Forelimb muscle (tissue), 1 donor: Measurements from ENCODE around the gene ADAMTS14. TPM values are rescaled to one million over a fixed set of nuclear protein-coding genes. Genes with fewer than 3 reads are reported as not detected.

Experiments used
- DNase-seq: peaks from one replicate; pipeline ENCODE4 v3.0.0-alpha.2; 2013; ENCODE audit warnings: low read depth
- polyA plus RNA-seq: library from polyadenylated mRNA; unstranded; fragments of 120-200 nt; gene quantifications from one replicate; pipeline ENCODE4 v1.2.1, GENCODE V29; 2013; ENCODE audit not compliant: insufficient read length

The ADAMTS14 gene
- polyA plus RNA-seq, 1 donor, result 17.9 TPM

- no peak for DNase-seq
Observed at GRCh38 chr10:70728328-70728727, 56.0 kb downstream of the ADAMTS14 start.

DNA sequence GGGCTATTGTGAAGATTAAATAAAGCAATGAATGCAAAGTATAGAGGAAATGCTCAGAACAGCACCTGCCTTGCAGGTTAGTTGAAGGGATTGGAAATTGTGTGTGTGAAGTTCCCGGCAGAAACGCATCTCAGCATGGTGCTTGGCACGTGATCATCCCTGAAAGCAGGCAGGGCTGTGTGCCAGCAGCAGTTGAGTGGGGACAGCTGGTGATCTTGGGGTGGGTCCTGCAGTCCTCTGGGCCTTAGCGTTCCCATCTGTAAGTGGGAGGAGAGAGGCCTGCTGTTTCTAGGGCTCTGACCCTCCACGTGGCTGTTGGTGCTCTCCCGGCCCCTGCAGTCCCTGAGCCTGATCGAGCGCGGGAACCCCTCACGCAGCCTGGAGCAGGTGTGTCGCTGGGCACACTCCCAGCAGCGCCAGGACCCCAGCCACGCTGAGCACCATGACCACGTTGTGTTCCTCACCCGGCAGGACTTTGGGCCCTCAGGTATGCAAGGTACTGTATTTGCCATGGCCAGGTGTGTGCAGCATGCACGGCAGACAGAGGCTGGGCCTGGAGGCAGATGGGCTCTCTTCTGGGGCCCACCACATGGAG lies 57.6 kb downstream of the ADAMTS14 start:
- DNase-seq, result no peak

GRCh38 chr10:70730955-70731354 lies 58.6 kb downstream of the ADAMTS14 start:
- no peak for DNase-seq

- no peak for DNase-seq
Observed at GRCh38 chr10:70732569-70732968, 60.3 kb downstream of the ADAMTS14 start.

GRCh38 chr10:70733051-70733450 lies 60.7 kb downstream of the ADAMTS14 start:
- DNase-seq, result no peak

- no peak for DNase-seq
Observed at GRCh38 chr10:70735161-70735560, 62.9 kb downstream of the ADAMTS14 start.

DNA sequence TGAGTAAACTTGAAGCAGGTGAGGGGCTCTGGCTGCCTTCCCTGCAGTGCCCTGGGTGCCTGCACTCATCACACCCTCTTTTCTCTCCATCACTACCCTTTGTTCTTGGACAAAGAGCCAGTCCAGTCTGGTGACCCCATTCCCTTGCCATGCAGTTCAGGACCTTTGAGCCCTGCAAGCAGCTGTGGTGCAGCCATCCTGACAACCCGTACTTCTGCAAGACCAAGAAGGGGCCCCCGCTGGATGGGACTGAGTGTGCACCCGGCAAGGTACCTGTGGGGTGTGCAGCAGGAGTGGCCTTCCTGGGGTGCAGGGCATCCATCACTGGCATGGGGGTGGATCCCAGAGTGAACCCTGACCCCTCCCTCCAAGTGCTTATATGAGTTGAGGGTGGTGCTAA lies 64.2 kb downstream of the ADAMTS14 start:
- no peak for DNase-seq

GRCh38 chr10:70737250-70737649 lies 64.9 kb downstream of the ADAMTS14 start:
- DNase-seq, result no peak

GRCh38 chr10:70738006-70738760 lies 65.9 kb downstream of the ADAMTS14 start:
- DNase-seq, result no peak

GRCh38 chr10:70738761-70739121 lies 66.4 kb downstream of the ADAMTS14 start:
- DNase-seq, result no peak

GRCh38 chr10:70740406-70741288 lies 68.3 kb downstream of the ADAMTS14 start:
- DNase-seq, result no peak

DNA sequence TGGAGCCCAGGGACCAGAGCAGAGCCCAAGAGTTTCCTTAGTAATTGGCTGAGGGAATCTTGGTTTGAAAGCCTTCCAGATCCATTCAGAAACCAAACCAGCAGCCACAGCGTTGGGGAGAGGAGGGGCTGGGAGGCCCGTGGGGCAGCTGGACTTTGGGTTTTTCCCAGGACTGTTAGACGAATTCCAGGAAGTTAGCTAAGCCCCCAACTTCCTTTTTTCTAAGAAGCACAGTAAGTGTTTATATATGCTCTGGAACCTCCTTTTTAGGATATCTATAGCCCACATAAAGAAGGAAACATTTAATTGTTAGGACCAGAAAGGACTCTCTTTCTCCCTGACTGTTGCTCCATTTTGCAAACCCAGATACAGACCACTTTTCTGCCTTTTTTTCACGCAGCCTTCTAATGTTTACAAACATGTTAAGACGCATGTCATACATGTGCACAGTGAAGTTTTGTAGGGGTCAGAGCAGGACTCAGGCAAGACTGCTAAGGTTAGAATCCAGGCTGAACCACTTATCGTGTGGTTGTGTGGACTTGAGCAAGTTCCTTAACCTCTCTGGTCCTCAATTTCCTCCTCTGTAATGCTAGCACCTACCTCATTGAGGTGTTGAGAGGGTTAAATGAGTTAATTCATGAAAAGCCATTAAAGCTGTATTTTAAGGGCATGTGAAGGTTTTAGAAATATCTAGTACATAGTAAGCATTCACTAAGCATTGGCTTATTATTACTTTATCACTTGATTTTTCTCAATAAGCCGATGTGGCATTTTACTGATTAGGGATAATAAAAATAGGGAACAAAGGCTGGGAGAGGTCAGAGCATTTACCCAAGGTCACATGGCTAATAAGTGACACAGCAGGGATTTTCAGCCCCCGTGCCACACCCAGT lies 70.5 kb downstream of the ADAMTS14 start:
- peak; percentile 57 for DNase-seq

GRCh38 chr10:70743430-70743788 lies 71.1 kb downstream of the ADAMTS14 start:
- no peak for DNase-seq

DNA sequence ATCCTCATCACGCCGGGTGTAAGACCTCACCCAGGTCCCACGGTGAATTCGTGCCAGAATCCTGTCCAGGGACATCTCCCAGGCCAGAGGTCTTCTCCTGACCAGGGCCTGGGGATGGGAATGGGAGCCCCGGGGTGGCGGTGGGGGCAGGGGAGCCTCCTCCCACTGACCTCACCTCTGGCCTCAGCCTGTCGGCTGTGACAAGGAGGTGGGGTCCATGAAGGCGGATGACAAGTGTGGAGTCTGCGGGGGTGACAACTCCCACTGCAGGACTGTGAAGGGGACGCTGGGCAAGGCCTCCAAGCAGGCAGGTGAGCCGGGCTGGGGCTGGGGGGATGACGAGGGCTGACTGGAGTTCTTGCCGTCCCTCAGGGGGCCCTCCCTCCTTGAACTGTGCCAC lies 71.6 kb downstream of the ADAMTS14 start:
- no peak for DNase-seq

DNA sequence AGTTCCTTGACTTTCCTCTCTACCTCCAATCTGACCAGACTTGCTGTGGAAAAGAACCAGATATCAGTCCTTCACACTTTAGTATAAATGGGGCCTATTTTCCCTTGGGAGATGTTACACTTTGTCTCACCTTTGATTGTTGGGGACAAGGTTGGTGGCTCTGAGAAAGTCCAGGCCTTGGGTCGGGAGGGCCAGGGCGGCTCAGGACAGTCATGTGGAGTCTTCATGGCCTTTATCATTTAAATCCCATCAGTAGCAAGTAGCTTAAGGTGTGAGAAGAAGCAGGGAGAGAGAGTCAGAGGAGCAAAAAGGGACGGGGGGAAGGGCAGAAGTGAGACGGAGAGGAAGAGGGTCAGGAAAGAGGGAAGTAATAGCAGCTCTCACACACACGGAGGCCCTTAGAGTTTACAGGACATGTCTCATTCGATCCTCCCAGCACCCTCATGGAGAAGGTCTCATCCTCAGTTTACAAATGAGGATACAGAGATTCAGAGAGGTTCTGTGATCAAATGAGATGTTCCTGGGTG lies 72.4 kb downstream of the ADAMTS14 start:
- DNase-seq, result no peak

DNA sequence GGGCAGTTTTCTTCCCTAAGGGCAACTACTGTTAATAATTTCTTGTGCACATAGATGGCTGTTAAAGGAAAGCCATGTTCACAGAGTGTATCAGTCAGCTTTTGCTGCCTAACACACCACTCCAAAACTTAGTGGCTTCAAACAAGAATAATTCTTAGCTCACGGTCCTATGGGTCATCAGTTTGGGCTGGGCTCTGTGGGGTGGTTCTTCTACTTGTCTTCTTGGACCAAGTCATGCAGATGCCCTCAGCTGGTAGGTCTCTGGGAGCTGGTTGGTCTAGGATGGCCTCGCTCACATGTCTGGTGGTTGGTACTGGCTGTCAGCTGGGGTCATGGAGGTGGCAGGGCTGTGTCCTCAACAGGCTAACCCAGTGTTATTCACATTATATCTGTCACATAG lies 73.2 kb downstream of the ADAMTS14 start:
- DNase-seq, result no peak

- DNase-seq, result no peak
Observed at GRCh38 chr10:70747192-70747965, 75.1 kb downstream of the ADAMTS14 start.

- no peak for DNase-seq
Observed at GRCh38 chr10:70748305-70748704, 76.0 kb downstream of the ADAMTS14 start.

DNA sequence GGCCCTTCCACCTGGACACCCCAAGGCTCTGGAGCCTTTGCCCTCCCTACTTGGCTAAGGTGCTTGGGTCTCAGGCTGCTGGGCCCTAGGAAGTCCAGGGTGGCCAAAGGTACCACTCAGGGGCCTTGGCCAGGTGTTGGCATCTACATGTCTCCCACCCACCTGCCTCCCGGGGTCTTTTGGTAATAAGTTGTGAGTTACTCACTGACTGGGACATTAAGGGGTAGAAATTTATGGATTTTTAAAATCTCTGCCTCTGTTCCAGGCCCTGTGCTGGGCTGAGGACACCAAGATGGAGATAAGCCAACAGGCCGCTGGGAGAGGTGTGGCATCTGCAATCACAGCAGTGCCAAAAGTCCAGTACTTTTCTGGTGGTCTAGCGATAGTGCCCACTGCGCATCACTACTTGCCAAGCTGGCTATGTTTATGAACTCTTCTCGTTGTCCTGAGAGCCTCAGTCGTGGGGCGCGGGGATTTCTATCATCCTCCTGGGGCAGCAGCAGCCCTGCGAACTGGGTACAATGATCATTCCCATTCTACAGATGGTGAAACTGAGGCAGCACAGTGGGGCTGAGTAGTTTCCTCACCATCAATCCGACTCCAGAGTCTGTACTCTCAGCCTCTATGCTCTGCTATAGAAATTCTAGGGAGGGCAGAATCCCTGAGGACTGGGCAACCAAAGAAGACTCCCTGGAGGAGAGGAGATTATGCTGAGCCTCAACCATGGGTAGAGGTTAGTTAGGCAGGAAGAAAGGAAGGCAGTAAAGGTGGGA lies 76.7 kb downstream of the ADAMTS14 start:
- DNase-seq, result no peak

GRCh38 chr10:70749756-70750155 lies 77.5 kb downstream of the ADAMTS14 start:
- DNase-seq, result no peak
